SK-N-SH (cell line): ENCODE measurements around the gene SNX11. TPM values are rescaled to one million over a fixed set of nuclear protein-coding genes. Genes with fewer than 3 reads are reported as not detected.
"Not testable (repeated sequence)": the region's sequence is repeated elsewhere in the genome, so short reads cannot be mapped to it uniquely, and the experiment has no call there.

ENCODE experiments used
- CTCF ChIA-PET: fragments of 300-600, 350-600 bp; formaldehyde crosslinking; extraction: SDS; loops from one replicate; lab custom pipeline; 2021; lab: Yijun Ruan, JAX
- POLR2A ChIA-PET: fragments of 350-600 bp; sonication (Branson Sonifier 250); formaldehyde crosslinking; extraction: SDS; loops from one replicate; lab custom pipeline; 2020; ENCODE audit warnings: antibody characterized with exemption, inconsistent platforms; lab: Yijun Ruan, JAX
- DNase-seq: peaks from one replicate; pipeline ENCODE4 v3.0.0; 2012
- H2AFZ ChIP-seq: fragments of 200-600 bp; sonication (generic); 2 replicates; pipeline ENCODE4 v1.8.1; 2016; ENCODE audit warnings: antibody characterized with exemption, mild to moderate bottlenecking, low read depth
- H3F3A ChIP-seq: fragments of 200-600 bp; sonication (generic); replicated peaks from 2 replicates; pipeline ENCODE3; 2016; ENCODE audit warnings: antibody characterized with exemption, mild to moderate bottlenecking; ENCODE audit not compliant: insufficient read depth
- H3K27ac ChIP-seq, 2 experiments: fragments of 200-500 bp in 1 of 2; fragments of 200-600 bp in 1 of 2; sonication (Bioruptor generic) in 1 of 2; sonication (generic), shearing (Covaris generic) in 1 of 2; 2 replicates each; pipeline versions ENCODE4 v1.5.1 to v1.6.1; 2014 to 2016; ENCODE audit warnings: low read depth in 2 of 2, inconsistent platforms in 1 of 2, low read length in 1 of 2, mild to moderate bottlenecking in 1 of 2, mixed read lengths in 1 of 2
- H3K27me3 ChIP-seq: fragments of 200-600 bp; sonication (generic), shearing (Covaris generic); 2 replicates; pipeline ENCODE4 v1.6.1; 2016; ENCODE audit warnings: mixed run types; ENCODE audit not compliant: insufficient read depth
- H3K36me3 ChIP-seq, 2 experiments: fragments of 200-500 bp in 1 of 2; fragments of 200-600 bp in 1 of 2; sonication (Bioruptor generic) in 1 of 2; sonication (generic) in 1 of 2; replicated peaks in 1 of 2; 2 replicates each; pipeline versions ENCODE3 to v1.5.1; 2014 to 2016; ENCODE audit warnings: low read length in 1 of 2, mild to moderate bottlenecking in 1 of 2; ENCODE audit not compliant: insufficient read depth in 2 of 2, control insufficient read depth in 1 of 2
- H3K4me1 ChIP-seq, 2 experiments: fragments of 200-500 bp in 1 of 2; fragments of 200-600 bp in 1 of 2; sonication (Bioruptor generic) in 1 of 2; sonication (generic), shearing (Covaris generic) in 1 of 2; 2 replicates each; pipeline versions ENCODE4 v1.5.1 to v1.6.1; 2014 to 2016; ENCODE audit warnings: low read depth in 1 of 2, low read length in 1 of 2, mixed run types in 1 of 2; ENCODE audit not compliant: insufficient read depth in 2 of 2, control insufficient read depth in 1 of 2
- H3K4me2 ChIP-seq: fragments of 200-600 bp; sonication (generic), shearing (Covaris generic); 2 replicates; pipeline ENCODE4 v1.6.1; 2017; ENCODE audit warnings: mixed run types
- H3K4me3 ChIP-seq, 2 experiments: fragments of 200-500 bp in 1 of 2; fragments of 200-600 bp in 1 of 2; sonication (Bioruptor generic) in 1 of 2; sonication (generic), shearing (Covaris generic) in 1 of 2; 2 replicates each; pipeline versions ENCODE4 v1.5.1 to v1.8.1; 2014 to 2016; ENCODE audit warnings: low read depth in 2 of 2, inconsistent platforms in 1 of 2, low read length in 1 of 2, mild to moderate bottlenecking in 1 of 2, mixed read lengths in 1 of 2, moderate library complexity in 1 of 2
- H3K79me2 ChIP-seq: fragments of 200-600 bp; sonication (generic); 2 replicates; pipeline ENCODE4 v1.8.1; 2017; ENCODE audit warnings: mild to moderate bottlenecking; ENCODE audit not compliant: insufficient read depth
- H3K9ac ChIP-seq: fragments of 200-600 bp; sonication (generic); 2 replicates; pipeline ENCODE4 v1.6.1; 2017; ENCODE audit warnings: mixed run types
- H3K9me2 ChIP-seq: fragments of 200-600 bp; sonication (generic); 2 replicates; pipeline ENCODE4 v1.6.1; 2017; ENCODE audit warnings: mixed run types
- H3K9me3 ChIP-seq: fragments of 200-600 bp; sonication (generic); 2 replicates; pipeline ENCODE4 v1.6.1; 2017; ENCODE audit warnings: mixed run types, mild to moderate bottlenecking, moderate library complexity
- H4K20me1 ChIP-seq: fragments of 200-600 bp; sonication (generic); 2 replicates; pipeline ENCODE4 v1.6.1; 2017; ENCODE audit warnings: mild to moderate bottlenecking, mixed run types; ENCODE audit not compliant: insufficient read depth
- ELF1 ChIP-seq: IDR thresholded peaks from 2 replicates; pipeline ENCODE4 v1.4.0; 2012
- GATA2 ChIP-seq: sonication (generic); formaldehyde crosslinking; IDR thresholded peaks from 2 replicates; pipeline ENCODE4 v1.5.0; 2020; ENCODE audit warnings: mild to moderate bottlenecking, missing genetic modification reagents
- JUND ChIP-seq: IDR thresholded peaks from 2 replicates; pipeline ENCODE4 v1.4.0; 2012
- MXI1 ChIP-seq: IDR thresholded peaks from 2 replicates; pipeline ENCODE4 v1.6.1; 2012; ENCODE audit warnings: mild to moderate bottlenecking, low read depth, low read length, improper control_type of control experiment
- NFIC ChIP-seq: IDR thresholded peaks from 2 replicates; pipeline ENCODE4 v1.4.0; 2012; ENCODE audit warnings: borderline replicate concordance
- POLR2AphosphoS5 ChIP-seq: IDR thresholded peaks from 2 replicates; pipeline ENCODE4 v1.6.1; 2012; ENCODE audit warnings: low read depth, low read length
- TEAD4 ChIP-seq: IDR thresholded peaks from 2 replicates; pipeline ENCODE4 v1.4.0; 2012; ENCODE audit warnings: mild to moderate bottlenecking, borderline replicate concordance; ENCODE audit not compliant: insufficient read depth
- WGBS: methylation state at CpG from one replicate; pipeline ENCODE4 v1.1.6; 2017; ENCODE audit warnings: low lambda C conversion rate; 5-methylcytosine and 5-hydroxymethylcytosine counted together
- polyA plus RNA-seq, 3 experiments: library from polyadenylated mRNA; depleted of rRNA; stranded (reverse); fragments of >200 nt; gene quantifications; 2 replicates each; pipeline ENCODE4 v1.2.3, GENCODE V29; 2012
- TF ChIP-seq, protein P1 (sequence below): fragments of 150-350 bp; IDR thresholded peaks from 2 replicates; pipeline ENCODE4 v1.6.1; 2017; ENCODE audit warnings: antibody characterized with exemption, low read length, low read depth, borderline replicate concordance

SNX11 gene
- polyA plus RNA-seq, 1 of the 3 experiments (the other 2 are of a cell fraction), result 19.0 TPM

DNA sequence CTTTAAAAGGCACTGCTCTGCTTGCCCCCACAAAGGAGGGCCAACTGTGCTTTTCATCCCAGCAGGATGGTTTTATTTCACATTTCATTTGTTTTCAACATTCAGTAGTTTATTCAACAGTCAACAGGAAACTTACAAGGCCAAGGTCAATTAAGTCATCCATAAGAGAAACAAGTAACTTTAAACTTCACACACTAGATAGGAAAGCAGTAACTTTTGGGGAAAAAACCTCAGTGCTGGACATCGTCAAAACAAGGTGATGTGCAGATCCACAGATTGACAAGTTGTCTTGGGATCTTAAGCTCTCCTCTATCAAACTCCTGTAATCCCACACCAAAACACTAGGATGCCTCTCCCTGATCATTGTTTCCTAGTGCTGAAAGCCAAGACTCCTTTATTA lies 40.9 kb upstream of the SNX11 start:
- Histone ChIP-seq H3K27ac (no peak overlapping the region), H3K4me1 (no peaks in the 10 kb centered on the region; a peak in 2 of 4 replicates), H3K4me3 (no peak overlapping the region), H3K9me2 (no peaks in the 10 kb centered on the region), H3K36me3 (peaks cover 77 to 89% of the 10 kb centered on the region in 2 experiments), H3K79me2 (peaks cover 52% of the 10 kb centered on the region), H3K9ac (no peak overlapping the region), H4K20me1 (peaks cover 8% of the 10 kb centered on the region; the same call in 1 of the 2 replicates), H3K9me3 (no peaks in the 10 kb centered on the region), H3K27me3 (no peaks in the 10 kb centered on the region), H3K4me2 (no peak overlapping the region), H2AFZ (no peak overlapping the region), H3F3A (peaks cover 60% of the 10 kb centered on the region)
- no peak for DNase-seq
- TF ChIP-seq TEAD4 (no peak), NFIC (no peak), GATA2 (CRISPR knock-in tag) (no peak), POLR2AphosphoS5 (no peak), MXI1 (no peak)
- TF ChIP-seq, protein P1, sequence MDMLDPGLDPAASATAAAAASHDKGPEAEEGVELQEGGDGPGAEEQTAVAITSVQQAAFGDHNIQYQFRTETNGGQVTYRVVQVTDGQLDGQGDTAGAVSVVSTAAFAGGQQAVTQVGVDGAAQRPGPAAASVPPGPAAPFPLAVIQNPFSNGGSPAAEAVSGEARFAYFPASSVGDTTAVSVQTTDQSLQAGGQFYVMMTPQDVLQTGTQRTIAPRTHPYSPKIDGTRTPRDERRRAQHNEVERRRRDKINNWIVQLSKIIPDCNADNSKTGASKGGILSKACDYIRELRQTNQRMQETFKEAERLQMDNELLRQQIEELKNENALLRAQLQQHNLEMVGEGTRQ, result no peak
- POLR2A ChIA-PET, result no interaction called here
- 100% methylated on average over 1 of the region's 1 CpG for WGBS
- CTCF ChIA-PET, result interaction anchor here (0.8 to 44.3 kb wide), 8 partner anchors 11 to 69 kb away, joined by 4 to 1200 read pairs (median 14); partner anchors contain the start of gene COPZ2

DNA sequence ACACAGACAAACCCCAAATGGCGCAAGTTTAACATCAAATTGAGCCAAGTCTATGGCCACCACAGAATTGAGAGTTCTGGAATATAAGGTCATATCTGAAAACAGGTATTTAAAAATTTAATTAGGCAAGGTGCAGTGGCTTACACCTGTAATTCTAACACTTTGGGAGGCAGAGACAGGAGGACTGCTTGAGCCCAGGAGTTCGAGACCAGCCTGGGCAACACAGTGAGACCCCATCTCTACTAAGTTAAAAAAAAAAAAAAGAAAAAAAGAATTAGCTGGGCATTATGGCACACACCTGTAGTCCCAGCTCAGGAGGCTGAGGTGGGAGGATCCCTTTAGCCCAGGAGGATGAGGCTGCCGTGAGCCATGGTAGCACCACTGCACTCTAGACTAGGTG lies 40.3 kb upstream of the SNX11 start:
- Histone ChIP-seq H3K4me2 (no peak overlapping the region), H3K36me3 (peaks cover 76 to 89% of the 10 kb centered on the region in 2 experiments), H3F3A (peaks cover 62% of the 10 kb centered on the region), H3K27me3 (no peaks in the 10 kb centered on the region), H3K9ac (no peak overlapping the region), H3K9me2 (no peaks in the 10 kb centered on the region), H3K9me3 (no peaks in the 10 kb centered on the region), H3K4me1 (no peaks in the 10 kb centered on the region; a peak in 2 of 4 replicates), H2AFZ (no peak overlapping the region), H3K27ac (no peak overlapping the region), H4K20me1 (peaks cover 5% of the 10 kb centered on the region; the same call in 1 of the 2 replicates), H3K4me3 (no peak overlapping the region), H3K79me2 (peaks cover 56% of the 10 kb centered on the region)
- no peak for DNase-seq
- TF ChIP-seq JUND, result no peak
- TF ChIP-seq ELF1, result no peak
- POLR2A ChIA-PET, result interaction anchor here (1.5 kb wide), 1 partner anchor 11 kb away, joined by 4 read pairs; no protein-coding TSS in a partner anchor
- CTCF ChIA-PET, result interaction anchor here (0.8 to 44.3 kb wide), 8 partner anchors 12 to 68 kb away, joined by 4 to 1200 read pairs (median 14); partner anchors contain the start of gene COPZ2
- WGBS, result 96% methylated on average over 3 of the region's 3 CpGs

DNA sequence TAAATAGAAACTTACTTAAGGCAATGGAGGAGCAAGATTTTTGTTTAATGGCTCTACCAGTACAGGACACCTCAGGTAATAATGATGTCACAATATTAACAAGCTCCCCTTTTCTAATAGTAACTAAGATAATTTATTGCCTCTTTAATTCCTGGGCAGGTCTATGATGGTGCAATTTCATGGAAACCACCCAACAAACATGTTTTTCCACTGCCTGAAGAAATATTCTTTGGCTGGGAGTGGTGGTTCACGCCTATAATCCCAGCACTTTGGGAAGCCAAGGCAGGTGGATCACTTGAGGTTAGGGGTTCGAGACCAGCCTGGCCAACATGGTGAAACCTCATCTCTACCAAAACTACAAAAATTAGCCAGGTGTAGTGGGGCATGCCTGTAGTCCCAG lies 39.8 kb upstream of the SNX11 start:
- not testable (repeated sequence) for H4K20me1 ChIP-seq, H3K9me2 ChIP-seq, H3K4me1 ChIP-seq, H3K27me3 ChIP-seq, H3K4me2 ChIP-seq, H3K9ac ChIP-seq, H2AFZ ChIP-seq, H3K4me3 ChIP-seq, H3K9me3 ChIP-seq, DNase-seq
- ChIA-PET POLR2A (interaction anchor here (1.2 to 1.5 kb wide), 3 partner anchors 8 to 20 kb away, joined by 4 to 9 read pairs (median 7); partner anchors contain the start of gene NFE2L1), CTCF (interaction anchor here (1.0 to 44.3 kb wide), 12 partner anchors 12 to 77 kb away, joined by 3 to 1200 read pairs (median 8); partner anchors contain the start of genes CBX1, COPZ2 and NFE2L1)
- Histone ChIP-seq H3K79me2 (peaks cover 56% of the 10 kb centered on the region), H3F3A (peaks cover 62% of the 10 kb centered on the region), H3K27ac (peak overlapping the region in 1 of 2 experiments; percentile 6; a peak in 1 of 4 replicates), H3K36me3 (peaks cover 72 to 89% of the 10 kb centered on the region in 2 experiments)
- 90% methylated on average over 2 of the region's 2 CpGs for WGBS
